ENCODE measurements around the gene FCHO2.

GRCh38 chr5:73027816-73028215 is 72.0 kb downstream of the FCHO2 start:
- no peak for TF ChIP-seq CTCF (conservative IDR thresholded peaks at IDR 0.05)
- TF ChIP-seq ZFX (IDR thresholded peaks at IDR 0.05): no peak

Data from C4-2B (cell line).